ENCODE measurements around the gene PFN4.

PFN4 gene

DNA sequence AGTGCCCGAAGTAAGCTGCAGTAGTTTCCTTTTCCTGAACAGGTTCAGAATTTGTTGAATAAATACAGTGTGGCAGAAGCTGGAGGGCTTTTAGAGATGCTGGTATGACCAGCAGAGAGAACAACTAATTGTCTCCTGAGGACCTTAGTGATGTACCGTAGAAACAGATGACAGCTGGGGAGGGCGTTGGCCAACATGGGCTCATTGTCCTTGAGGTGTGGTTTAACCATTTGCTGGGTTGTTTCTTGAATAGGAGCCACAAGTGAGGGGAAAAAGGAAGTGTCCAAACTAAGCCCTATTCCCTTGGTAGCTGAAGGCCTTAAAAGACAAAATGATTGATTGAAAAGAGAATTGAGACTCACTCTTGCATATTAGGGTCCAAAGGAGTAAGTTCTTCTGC lies 40.1 kb upstream of the PFN4 start:
- Histone ChIP-seq H2BK120ac (ENCODE audit: low read depth, low read length) (no peak overlapping the region), H2AFZ (ENCODE audit: low read length) (no peak overlapping the region), H3K4me3 (ENCODE audit: low read length in 2 of 2) (no peak overlapping the region), H3K14ac (ENCODE audit: low read length) (no peak overlapping the region), H2BK12ac (ENCODE audit: low read length) (no peak overlapping the region), H3K4me2 (ENCODE audit: insufficient read depth, low read length, poor library complexity, severe bottlenecking) (no peak overlapping the region), H3K4me1 (ENCODE audit: control insufficient read depth in 2 of 2, insufficient read depth in 1 of 2, low read depth in 1 of 2, low read length in 2 of 2) (no peaks in the 10 kb centered on the region), H3K79me1 (ENCODE audit: low read depth, low read length) (no peaks in the 10 kb centered on the region), H2BK15ac (ENCODE audit: low read length) (no peak overlapping the region), H3K36me3 (replicated peaks in 1 of 2; ENCODE audit: control insufficient read depth in 2 of 2, insufficient read depth in 2 of 2, low read length in 2 of 2) (no peaks in the 10 kb centered on the region), H2AK5ac (ENCODE audit: low read depth, low read length) (no peak overlapping the region), H4K8ac (ENCODE audit: low read depth, low read length) (no peak overlapping the region), H3K27me3 (ENCODE audit: control insufficient read depth in 3 of 3, insufficient read depth in 3 of 3, low read depth in 1 of 3, low read length in 3 of 3) (no peaks in the 10 kb centered on the region), H3K18ac (ENCODE audit: low read length) (no peak overlapping the region), H3K4ac (ENCODE audit: low read length) (no peak overlapping the region), H3K9me3 (replicated peaks in 1 of 2; ENCODE audit: control insufficient read depth in 2 of 2, insufficient read depth in 1 of 2, low read depth in 1 of 2, low read length in 2 of 2) (peaks cover 0 to 14% of the 10 kb centered on the region in 2 donors), H3K27ac (replicated peaks; ENCODE audit: low read length) (no peak overlapping the region), H4K91ac (ENCODE audit: low read depth, low read length, poor library complexity) (no peak overlapping the region), H3K9ac (ENCODE audit: low read depth, low read length, poor library complexity) (no peak overlapping the region), H2BK5ac (ENCODE audit: low read length) (no peak overlapping the region), H3K23ac (ENCODE audit: low read depth, low read length, poor library complexity) (no peak overlapping the region)
- DNase-seq (ENCODE audit: low spot score) = no peak
- no CpG with 5 or more reads among the region's 3 CpGs for WGBS, 2 donors (ENCODE audit: extremely low coverage in 2 of 2, insufficient read length in 2 of 2, insufficient replicate concordance in 1 of 2)

DNA sequence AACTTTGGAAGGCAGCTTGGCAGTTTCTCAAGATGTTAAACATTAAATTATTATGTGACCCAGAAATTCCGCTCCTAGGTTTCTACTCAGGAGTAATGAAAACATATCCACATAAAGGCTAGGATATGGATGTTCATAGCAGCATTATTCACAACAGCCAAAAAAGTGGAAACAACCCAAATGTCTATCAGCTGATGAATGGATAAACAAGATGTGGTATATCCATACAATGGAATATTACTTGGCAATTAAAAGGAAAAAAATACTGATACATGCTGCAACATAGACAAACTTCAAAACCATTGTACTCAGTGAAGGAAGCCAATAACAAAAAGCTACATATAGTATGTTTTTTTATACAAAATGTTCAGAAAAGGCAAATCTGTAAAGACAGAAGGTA lies 39.4 kb upstream of the PFN4 start:
- Histone ChIP-seq H3K18ac (ENCODE audit: low read length) (no peak overlapping the region), H2BK120ac (ENCODE audit: low read depth, low read length) (no peak overlapping the region), H2BK15ac (ENCODE audit: low read length) (no peak overlapping the region), H3K4me1 (ENCODE audit: control insufficient read depth in 2 of 2, insufficient read depth in 1 of 2, low read depth in 1 of 2, low read length in 2 of 2) (no peaks in the 10 kb centered on the region), H3K23ac (ENCODE audit: low read depth, low read length, poor library complexity) (no peak overlapping the region), H3K79me1 (ENCODE audit: low read depth, low read length) (no peaks in the 10 kb centered on the region), H3K36me3 (replicated peaks in 1 of 2; ENCODE audit: control insufficient read depth in 2 of 2, insufficient read depth in 2 of 2, low read length in 2 of 2) (no peaks in the 10 kb centered on the region), H2BK5ac (ENCODE audit: low read length) (no peak overlapping the region), H4K8ac (ENCODE audit: low read depth, low read length) (no peak overlapping the region), H3K9me3 (replicated peaks in 1 of 2; ENCODE audit: control insufficient read depth in 2 of 2, insufficient read depth in 1 of 2, low read depth in 1 of 2, low read length in 2 of 2) (peaks cover 0 to 14% of the 10 kb centered on the region in 2 donors), H3K27me3 (ENCODE audit: control insufficient read depth in 3 of 3, insufficient read depth in 3 of 3, low read depth in 1 of 3, low read length in 3 of 3) (no peaks in the 10 kb centered on the region), H4K91ac (ENCODE audit: low read depth, low read length, poor library complexity) (no peak overlapping the region), H3K4ac (ENCODE audit: low read length) (no peak overlapping the region), H3K27ac (replicated peaks; ENCODE audit: low read length) (no peak overlapping the region), H2BK12ac (ENCODE audit: low read length) (no peak overlapping the region), H3K4me2 (ENCODE audit: insufficient read depth, low read length, poor library complexity, severe bottlenecking) (no peak overlapping the region), H2AK5ac (ENCODE audit: low read depth, low read length) (no peak overlapping the region), H3K4me3 (ENCODE audit: low read length in 2 of 2) (no peak overlapping the region), H3K14ac (ENCODE audit: low read length) (no peak overlapping the region), H3K9ac (ENCODE audit: low read depth, low read length, poor library complexity) (no peak overlapping the region), H2AFZ (ENCODE audit: low read length) (no peak overlapping the region)
- DNase-seq (ENCODE audit: low spot score) = no peak
- WGBS, 2 donors (ENCODE audit: extremely low coverage in 2 of 2, insufficient read length in 2 of 2, insufficient replicate concordance in 1 of 2) = no CpG with 5 or more reads among the region's 1 CpG

DNA sequence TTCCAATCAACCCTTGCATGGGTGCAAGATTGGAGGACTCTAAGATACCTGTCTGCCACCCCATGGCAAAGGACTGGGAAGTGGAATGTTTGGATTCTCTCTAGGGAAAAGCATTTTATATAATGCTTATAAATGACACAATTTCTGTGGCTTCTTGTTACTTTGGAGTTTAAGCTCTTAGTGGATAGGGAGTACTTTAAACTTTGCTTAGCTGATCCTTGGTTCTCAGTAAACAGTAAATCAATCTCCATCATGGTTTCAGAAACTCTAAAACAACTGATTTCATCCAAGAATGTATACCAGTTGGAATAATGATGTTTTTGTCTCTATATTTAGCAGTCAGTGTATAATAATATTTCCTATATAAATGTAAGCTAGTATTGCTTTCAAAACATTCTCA lies 37.6 kb upstream of the PFN4 start:
- no peak overlapping the region for H3K18ac ChIP-seq (ENCODE audit: low read length)
- H4K8ac ChIP-seq (ENCODE audit: low read depth, low read length) = no peak overlapping the region
- no peaks in the 10 kb centered on the region for H3K79me1 ChIP-seq (ENCODE audit: low read depth, low read length)
- no peaks in the 10 kb centered on the region for H3K27me3 ChIP-seq (ENCODE audit: control insufficient read depth in 3 of 3, insufficient read depth in 3 of 3, low read depth in 1 of 3, low read length in 3 of 3)
- DNase-seq (ENCODE audit: low spot score) = no peak
- H2BK5ac ChIP-seq (ENCODE audit: low read length) = no peak overlapping the region
- H2BK15ac ChIP-seq (ENCODE audit: low read length) = no peak overlapping the region
- no peak overlapping the region for H2AK5ac ChIP-seq (ENCODE audit: low read depth, low read length)
- no peak overlapping the region for H3K23ac ChIP-seq (ENCODE audit: low read depth, low read length, poor library complexity)
- H2BK12ac ChIP-seq (ENCODE audit: low read length) = no peak overlapping the region
- no peaks in the 10 kb centered on the region for H3K36me3 ChIP-seq (replicated peaks in 1 of 2; ENCODE audit: control insufficient read depth in 2 of 2, insufficient read depth in 2 of 2, low read length in 2 of 2)
- H3K4ac ChIP-seq (ENCODE audit: low read length) = no peak overlapping the region
- no peak overlapping the region for H3K9ac ChIP-seq (ENCODE audit: low read depth, low read length, poor library complexity)
- no peak overlapping the region for H3K4me3 ChIP-seq (ENCODE audit: low read length in 2 of 2)
- no peak overlapping the region for H3K4me2 ChIP-seq (ENCODE audit: insufficient read depth, low read length, poor library complexity, severe bottlenecking)
- H3K27ac ChIP-seq (replicated peaks; ENCODE audit: low read length) = no peak overlapping the region
- peaks cover 0 to 14% of the 10 kb centered on the region in 2 donors for H3K9me3 ChIP-seq (replicated peaks in 1 of 2; ENCODE audit: control insufficient read depth in 2 of 2, insufficient read depth in 1 of 2, low read depth in 1 of 2, low read length in 2 of 2)
- H2BK120ac ChIP-seq (ENCODE audit: low read depth, low read length) = no peak overlapping the region
- H4K91ac ChIP-seq (ENCODE audit: low read depth, low read length, poor library complexity) = no peak overlapping the region
- no peak overlapping the region for H2AFZ ChIP-seq (ENCODE audit: low read length)
- no peak overlapping the region for H3K14ac ChIP-seq (ENCODE audit: low read length)
- H3K4me1 ChIP-seq (ENCODE audit: control insufficient read depth in 2 of 2, insufficient read depth in 1 of 2, low read depth in 1 of 2, low read length in 2 of 2) = no peaks in the 10 kb centered on the region

DNA sequence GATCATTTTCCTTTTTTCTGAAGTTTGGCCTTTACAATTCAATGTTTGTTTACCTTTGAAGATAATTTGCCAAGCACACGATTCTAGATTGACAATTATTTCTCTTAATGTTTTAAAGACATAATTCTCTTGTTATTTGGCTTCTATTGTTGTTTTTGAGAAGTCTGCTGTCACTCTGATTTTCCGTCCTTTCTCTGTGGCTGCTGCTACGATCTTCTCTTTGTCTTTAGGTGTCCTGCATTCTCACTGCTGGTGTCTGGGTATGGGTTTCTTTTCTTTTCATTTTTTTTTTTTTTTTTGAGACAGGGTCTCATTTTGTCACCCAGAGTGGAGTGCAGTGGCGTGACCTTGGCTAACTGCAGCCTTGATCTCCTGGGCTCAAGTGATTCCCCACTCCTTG lies 36.6 kb upstream of the PFN4 start:
- Histone ChIP-seq H3K9me3 (replicated peaks in 1 of 2; ENCODE audit: control insufficient read depth in 2 of 2, insufficient read depth in 1 of 2, low read depth in 1 of 2, low read length in 2 of 2) (peaks cover 0 to 14% of the 10 kb centered on the region in 2 donors), H2BK5ac (ENCODE audit: low read length) (no peak overlapping the region), H3K18ac (ENCODE audit: low read length) (no peak overlapping the region), H3K23ac (ENCODE audit: low read depth, low read length, poor library complexity) (no peak overlapping the region), H3K9ac (ENCODE audit: low read depth, low read length, poor library complexity) (no peak overlapping the region), H2BK12ac (ENCODE audit: low read length) (no peak overlapping the region), H3K14ac (ENCODE audit: low read length) (no peak overlapping the region), H3K4me3 (ENCODE audit: low read length in 2 of 2) (no peak overlapping the region), H3K36me3 (replicated peaks in 1 of 2; ENCODE audit: control insufficient read depth in 2 of 2, insufficient read depth in 2 of 2, low read length in 2 of 2) (no peaks in the 10 kb centered on the region), H3K4me1 (ENCODE audit: control insufficient read depth in 2 of 2, insufficient read depth in 1 of 2, low read depth in 1 of 2, low read length in 2 of 2) (no peaks in the 10 kb centered on the region), H2AFZ (ENCODE audit: low read length) (no peak overlapping the region), H3K4ac (ENCODE audit: low read length) (no peak overlapping the region), H2AK5ac (ENCODE audit: low read depth, low read length) (no peak overlapping the region), H4K91ac (ENCODE audit: low read depth, low read length, poor library complexity) (no peak overlapping the region), H3K79me1 (ENCODE audit: low read depth, low read length) (no peaks in the 10 kb centered on the region), H2BK15ac (ENCODE audit: low read length) (no peak overlapping the region), H4K8ac (ENCODE audit: low read depth, low read length) (no peak overlapping the region), H3K27ac (replicated peaks; ENCODE audit: low read length) (no peak overlapping the region), H3K27me3 (ENCODE audit: control insufficient read depth in 3 of 3, insufficient read depth in 3 of 3, low read depth in 1 of 3, low read length in 3 of 3) (no peaks in the 10 kb centered on the region), H3K4me2 (ENCODE audit: insufficient read depth, low read length, poor library complexity, severe bottlenecking) (no peak overlapping the region), H2BK120ac (ENCODE audit: low read depth, low read length) (no peak overlapping the region)
- WGBS, 2 donors (ENCODE audit: extremely low coverage in 2 of 2, insufficient read length in 2 of 2, insufficient replicate concordance in 1 of 2) = no CpG with 5 or more reads among the region's 4 CpGs
- no peak for DNase-seq (ENCODE audit: low spot score)
